GM12891 (cell line): Measurements from ENCODE around the gene SRRM2.

ENCODE experiments used
- POLR2A ChIP-seq: IDR thresholded peaks from 2 replicates; pipeline ENCODE4 v1.6.1; 2011; ENCODE audit warnings: low read depth, low read length, control low read depth
- POLR2AphosphoS5 ChIP-seq: IDR thresholded peaks from 2 replicates; pipeline ENCODE4 v1.6.1; 2011; ENCODE audit warnings: low read depth, low read length, control low read depth

DNA sequence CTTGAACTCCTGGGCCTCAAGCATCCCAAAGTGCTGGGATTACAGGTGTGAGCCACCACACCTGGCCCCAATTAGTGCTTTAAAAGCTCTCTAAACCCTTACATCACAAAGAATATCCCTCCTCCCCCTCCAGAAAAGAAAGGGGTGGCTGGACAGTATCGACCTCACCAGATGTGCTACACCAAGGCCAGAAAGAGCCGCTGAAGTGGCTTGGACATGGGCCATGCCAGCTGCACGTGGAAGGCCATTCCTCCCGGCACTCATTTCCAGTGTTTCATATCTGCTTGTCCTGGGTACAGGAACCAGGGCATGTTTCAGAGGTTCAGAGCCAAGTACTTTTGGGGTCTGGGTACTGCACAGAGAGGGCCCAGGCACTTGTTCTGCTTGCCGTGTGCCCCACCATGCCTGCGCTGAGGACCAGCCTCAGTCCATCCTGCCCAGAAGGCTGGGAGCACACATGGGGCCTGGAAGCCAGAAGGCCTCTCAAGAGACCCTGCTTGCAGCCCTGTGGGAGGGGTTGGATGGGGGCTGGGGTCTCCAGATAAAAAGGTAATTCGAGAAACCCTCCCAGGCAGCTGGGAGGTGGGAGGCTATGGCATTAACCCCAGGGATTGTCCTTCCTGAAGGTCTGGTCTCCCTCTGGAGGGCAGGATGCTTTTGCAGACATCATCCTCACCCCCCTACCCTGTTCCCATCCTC, 3.5 kb upstream of the SRRM2 start:
- no peak for TF ChIP-seq POLR2A
- TF ChIP-seq POLR2AphosphoS5, result no peak
